Measurements from ENCODE around the gene CLCN1. TPM values are rescaled to one million over a fixed set of nuclear protein-coding genes. Genes with fewer than 3 reads are reported as not detected.

The CLCN1 gene
- total and polyA plus RNA-seq, 2 donors (not counting 3 experiments of a cell fraction or from before 2014, with no cell fraction given): not detected

- dilution Hi-C loops (cut with MboI; ENCODE audit: extremely low pct_ligation_motif_present, low sequenced_read_pairs): no loop called here
- H3K4me3 ChIP-seq (replicated peaks in 1 of 3; ENCODE audit: insufficient read depth in 1 of 3, low read depth in 1 of 3, low read length in 3 of 3): peak overlapping the region in 2 of 3 experiments; percentile 23 to 32
- ChIA-PET CTCF (interaction anchor here (0.6 to 1.5 kb wide), 13 partner anchors 8 to 700 kb away, joined by 3 to 11 read pairs (median 4); partner anchors contain the start of gene GSTK1), POLR2A (interaction anchor here (0.8 to 1.4 kb wide), 8 partner anchors 8 to 99 kb away, joined by 3 to 7 read pairs (median 3); partner anchors contain the start of gene GSTK1)
- peaks cover 36% of the 10 kb centered on the region for H3K79me2 ChIP-seq (ENCODE audit: control insufficient read depth, insufficient read depth, low read length)
- intact Hi-C loops (cut with micrococcal nuclease): loop anchor here (5.0 kb wide), 1 partner anchor 45 kb away; no protein-coding TSS in a partner anchor
- peak overlapping the region; percentile 86 for H2AFZ ChIP-seq (ENCODE audit: low read depth, low read length)
- H3K9me3 ChIP-seq (replicated peaks; ENCODE audit: control insufficient read depth, insufficient read depth, low read length): no peaks in the 10 kb centered on the region
- no peaks in the 10 kb centered on the region for H3K9me1 ChIP-seq (replicated peaks; ENCODE audit: control insufficient read depth, extremely low read depth, insufficient read depth, low read length)
- no peaks in the 10 kb centered on the region for H4K20me1 ChIP-seq (replicated peaks; ENCODE audit: control insufficient read depth, extremely low read depth, insufficient read depth, low read length)
- TF ChIP-seq FOS (IDR thresholded peaks at IDR 0.05; ENCODE audit: borderline replicate concordance, insufficient read depth, low read length) (no peak), GATA2 (IDR thresholded peaks at IDR 0.05; ENCODE audit: insufficient read depth, insufficient read length, low read depth, low read length) (no peak), EZH2 (IDR thresholded peaks at IDR 0.05; ENCODE audit: borderline replicate concordance, low read depth, low read length, severe bottlenecking) (no peak), POLR2A (IDR thresholded peaks at IDR 0.05; ENCODE audit: low read depth, low read length) (no peak), CTCF (IDR thresholded peaks at IDR 0.05; ENCODE audit: extremely low read depth in 1 of 2, insufficient read depth in 1 of 2, low read depth in 1 of 2, low read length in 2 of 2) (no peak), MYC (IDR thresholded peaks at IDR 0.05; ENCODE audit: low read depth, low read length) (no peak), JUN (IDR thresholded peaks at IDR 0.05; ENCODE audit: borderline replicate concordance, insufficient read depth, insufficient read length, low read depth) (no peak), POLR2AphosphoS5 (IDR thresholded peaks at IDR 0.05; ENCODE audit: insufficient read depth, low read depth, low read length) (no peak), MAX (IDR thresholded peaks at IDR 0.05; ENCODE audit: insufficient read depth, insufficient read length) (no peak)
- no peaks in the 10 kb centered on the region for H3K27me3 ChIP-seq (ENCODE audit: control insufficient read depth in 2 of 2, insufficient read depth in 2 of 2, low read length in 2 of 2)
- H3K27ac ChIP-seq (ENCODE audit: insufficient read depth, low read depth, low read length): peak overlapping the region; percentile 35
- TSS peak; percentile 48 for BruUV-seq (replicated peaks)
- peaks cover 2 to 4% of the 10 kb centered on the region in 2 experiments for H3K36me3 ChIP-seq (ENCODE audit: control insufficient read depth in 2 of 2, extremely low read depth in 1 of 2, insufficient read depth in 2 of 2, low read length in 2 of 2)
- peaks cover 23% of the 10 kb centered on the region for H3K4me1 ChIP-seq (ENCODE audit: control insufficient read depth, extremely low read depth, insufficient read depth, low read length)
- peak overlapping the region; percentile 28 for H3K9ac ChIP-seq (replicated peaks; ENCODE audit: extremely low read depth, insufficient read depth, low read length)
- FAIRE-seq: no peak
- H3K4me2 ChIP-seq (ENCODE audit: insufficient read depth, low read length): peak overlapping the region; percentile 34
- DNase-seq (ENCODE audit: low read depth, low spot score): no peak
Measured at GRCh38 chr7:143287339-143287934, 28.5 kb upstream of the CLCN1 start.
